Measurements from ENCODE around the gene DDX41. TPM values are rescaled to one million over a fixed set of nuclear protein-coding genes. Genes with fewer than 3 reads are reported as not detected.

The DDX41 gene
- total RNA-seq, 1 experiment from 2014 or later = 104 TPM

GRCh38 chr5:177468329-177468684, 48.5 kb downstream of the DDX41 start:
- no peak overlapping the region for H3K4me2 ChIP-seq (ENCODE audit: low read depth, low read length, poor library complexity, severe bottlenecking)
- H3K36me3 ChIP-seq (ENCODE audit: insufficient read depth, low read length) = peaks cover 15% of the 10 kb centered on the region
- no peaks in the 10 kb centered on the region for H3K9me3 ChIP-seq (ENCODE audit: low read length)
- peaks cover 23% of the 10 kb centered on the region for H3K79me2 ChIP-seq (ENCODE audit: low read length)
- H3K4me1 ChIP-seq (ENCODE audit: low read length) = peaks cover 11% of the 10 kb centered on the region
- no peaks in the 10 kb centered on the region; the same call in 1 of the 2 replicates for H4K20me1 ChIP-seq (ENCODE audit: insufficient read depth, low read depth, low read length)
- no peak overlapping the region for H3K9ac ChIP-seq (ENCODE audit: low read length)
- H3K4me3 ChIP-seq (ENCODE audit: low read length) = no peak overlapping the region
- no peak overlapping the region for H3K27ac ChIP-seq (ENCODE audit: low read length)
- DNase-seq = no peak
- H2AFZ ChIP-seq (ENCODE audit: low read length) = no peak overlapping the region
- no peaks in the 10 kb centered on the region for H3K27me3 ChIP-seq (ENCODE audit: low read length)
- no peaks in the 10 kb centered on the region for H3K9me2 ChIP-seq (replicated peaks; ENCODE audit: insufficient read depth, low read length)

- Histone ChIP-seq H3K79me2 (ENCODE audit: low read length) (peaks cover 21% of the 10 kb centered on the region), H2AFZ (ENCODE audit: low read length) (no peak overlapping the region), H3K9me3 (ENCODE audit: low read length) (no peaks in the 10 kb centered on the region), H3K9ac (ENCODE audit: low read length) (no peak overlapping the region), H3K9me2 (replicated peaks; ENCODE audit: insufficient read depth, low read length) (no peaks in the 10 kb centered on the region), H3K4me2 (ENCODE audit: low read depth, low read length, poor library complexity, severe bottlenecking) (no peak overlapping the region), H3K4me3 (ENCODE audit: low read length) (no peak overlapping the region), H3K27ac (ENCODE audit: low read length) (no peak overlapping the region), H3K4me1 (ENCODE audit: low read length) (peaks cover 10% of the 10 kb centered on the region), H3K36me3 (ENCODE audit: insufficient read depth, low read length) (peaks cover 15% of the 10 kb centered on the region), H4K20me1 (ENCODE audit: insufficient read depth, low read depth, low read length) (no peaks in the 10 kb centered on the region; the same call in 1 of the 2 replicates), H3K27me3 (ENCODE audit: low read length) (no peaks in the 10 kb centered on the region)
- DNase-seq = no peak
Observed at GRCh38 chr5:177467436-177467835, 49.3 kb downstream of the DDX41 start.

- no peak overlapping the region for H3K4me2 ChIP-seq (ENCODE audit: low read depth, low read length, poor library complexity, severe bottlenecking)
- H3K9ac ChIP-seq (ENCODE audit: low read length) = no peak overlapping the region
- peaks cover 15% of the 10 kb centered on the region for H3K36me3 ChIP-seq (ENCODE audit: insufficient read depth, low read length)
- H2AFZ ChIP-seq (ENCODE audit: low read length) = no peak overlapping the region
- no peaks in the 10 kb centered on the region for H3K27me3 ChIP-seq (ENCODE audit: low read length)
- no peaks in the 10 kb centered on the region for H3K9me3 ChIP-seq (ENCODE audit: low read length)
- no peaks in the 10 kb centered on the region for H4K20me1 ChIP-seq (ENCODE audit: insufficient read depth, low read depth, low read length)
- peaks cover 15% of the 10 kb centered on the region for H3K79me2 ChIP-seq (ENCODE audit: low read length)
- H3K4me1 ChIP-seq (ENCODE audit: low read length) = peaks cover 5% of the 10 kb centered on the region
- no peak overlapping the region for H3K27ac ChIP-seq (ENCODE audit: low read length)
- no peaks in the 10 kb centered on the region for H3K9me2 ChIP-seq (replicated peaks; ENCODE audit: insufficient read depth, low read length)
- no peak overlapping the region for H3K4me3 ChIP-seq (ENCODE audit: low read length)
- no peak for DNase-seq
Observed at GRCh38 chr5:177466861-177467260, 49.9 kb downstream of the DDX41 start.

- peaks cover 15% of the 10 kb centered on the region for H3K36me3 ChIP-seq (ENCODE audit: insufficient read depth, low read length)
- H3K79me2 ChIP-seq (ENCODE audit: low read length) = no peaks in the 10 kb centered on the region
- H3K4me1 ChIP-seq (ENCODE audit: low read length) = no peaks in the 10 kb centered on the region
- DNase-seq = no peak
- no peaks in the 10 kb centered on the region for H3K9me2 ChIP-seq (replicated peaks; ENCODE audit: insufficient read depth, low read length)
- H4K20me1 ChIP-seq (ENCODE audit: insufficient read depth, low read depth, low read length) = no peaks in the 10 kb centered on the region
- H3K9ac ChIP-seq (ENCODE audit: low read length) = no peak overlapping the region
- no peak overlapping the region for H3K27ac ChIP-seq (ENCODE audit: low read length)
- no peaks in the 10 kb centered on the region for H3K9me3 ChIP-seq (ENCODE audit: low read length)
- H3K27me3 ChIP-seq (ENCODE audit: low read length) = no peaks in the 10 kb centered on the region
- H3K4me3 ChIP-seq (ENCODE audit: low read length) = no peak overlapping the region
- H2AFZ ChIP-seq (ENCODE audit: low read length) = no peak overlapping the region
- H3K4me2 ChIP-seq (ENCODE audit: low read depth, low read length, poor library complexity, severe bottlenecking) = no peak overlapping the region
Observed at GRCh38 chr5:177465044-177465443, 51.7 kb downstream of the DDX41 start.

- Histone ChIP-seq H3K36me3 (ENCODE audit: insufficient read depth, low read length) (peaks cover 10% of the 10 kb centered on the region), H3K4me2 (ENCODE audit: low read depth, low read length, poor library complexity, severe bottlenecking) (no peak overlapping the region), H2AFZ (ENCODE audit: low read length) (no peak overlapping the region), H3K27ac (ENCODE audit: low read length) (no peak overlapping the region), H3K4me3 (ENCODE audit: low read length) (no peak overlapping the region), H3K9me3 (ENCODE audit: low read length) (no peaks in the 10 kb centered on the region), H3K27me3 (ENCODE audit: low read length) (no peaks in the 10 kb centered on the region), H3K79me2 (ENCODE audit: low read length) (no peaks in the 10 kb centered on the region), H3K4me1 (ENCODE audit: low read length) (peaks cover 17% of the 10 kb centered on the region), H4K20me1 (ENCODE audit: insufficient read depth, low read depth, low read length) (peaks cover 8% of the 10 kb centered on the region; the same call in 1 of the 2 replicates), H3K9ac (ENCODE audit: low read length) (no peak overlapping the region), H3K9me2 (replicated peaks; ENCODE audit: insufficient read depth, low read length) (no peaks in the 10 kb centered on the region)
- no peak for DNase-seq
Observed at GRCh38 chr5:177462021-177462670, 54.6 kb downstream of the DDX41 start.

Other genes with a start within 250 kb of the DDX41 start
- 11.4 and 30.2 TPM in 2 replicates for gene RAB24, start 213.2 kb downstream of the DDX41 start, total RNA-seq (2014; rRNA removed; shearing (Covaris generic); ENCODE audit: low replicate concordance)
- gene PRELID1, start 213.2 kb downstream of the DDX41 start, total RNA-seq (2014; rRNA removed; shearing (Covaris generic); ENCODE audit: low replicate concordance) = 112 and 189 TPM in 2 replicates
- 12.6 and 18.3 TPM in 2 replicates for gene MXD3, start 205.1 kb downstream of the DDX41 start, total RNA-seq (2014; rRNA removed; shearing (Covaris generic); ENCODE audit: low replicate concordance)
- 116 and 256 TPM in 2 replicates for gene LMAN2, start 165.3 kb downstream of the DDX41 start, total RNA-seq (2014; rRNA removed; shearing (Covaris generic); ENCODE audit: low replicate concordance)
- 22.6 and 70.8 TPM in 2 replicates for gene RGS14, start 159.0 kb downstream of the DDX41 start, total RNA-seq (2014; rRNA removed; shearing (Covaris generic); ENCODE audit: low replicate concordance)
- gene SLC34A1, start 132.5 kb downstream of the DDX41 start, total RNA-seq (2014; rRNA removed; shearing (Covaris generic); ENCODE audit: low replicate concordance) = not detected in 2 replicates
- gene PFN3, start 116.3 kb downstream of the DDX41 start, total RNA-seq (2014; rRNA removed; shearing (Covaris generic); ENCODE audit: low replicate concordance) = not detected in 2 replicates
- 6.0 and 6.5 TPM in 2 replicates for gene F12, start 107.4 kb downstream of the DDX41 start, total RNA-seq (2014; rRNA removed; shearing (Covaris generic); ENCODE audit: low replicate concordance)
- 45.5 and 79.1 TPM in 2 replicates for gene GRK6, start 90.3 kb downstream of the DDX41 start, total RNA-seq (2014; rRNA removed; shearing (Covaris generic); ENCODE audit: low replicate concordance)
- 26.8 and 59.4 TPM in 2 replicates for gene PRR7, start 70.1 kb downstream of the DDX41 start, total RNA-seq (2014; rRNA removed; shearing (Covaris generic); ENCODE audit: low replicate concordance)
- gene DBN1, start 43.3 kb downstream of the DDX41 start, total RNA-seq (2014; rRNA removed; shearing (Covaris generic); ENCODE audit: low replicate concordance) = 29.1 and 72.7 TPM in 2 replicates
- 53.6 and 138 TPM in 2 replicates for gene PDLIM7, start 19.4 kb downstream of the DDX41 start, total RNA-seq (2014; rRNA removed; shearing (Covaris generic); ENCODE audit: low replicate concordance)
- gene DOK3, start 7.1 kb downstream of the DDX41 start, total RNA-seq (2014; rRNA removed; shearing (Covaris generic); ENCODE audit: low replicate concordance) = 138 and 188 TPM in 2 replicates
- 48.3 and 59.6 TPM in 2 replicates for gene FAM193B, start 37.6 kb upstream of the DDX41 start, total RNA-seq (2014; rRNA removed; shearing (Covaris generic); ENCODE audit: low replicate concordance)
- gene TMED9, start 75.2 kb upstream of the DDX41 start, total RNA-seq (2014; rRNA removed; shearing (Covaris generic); ENCODE audit: low replicate concordance) = 33.2 and 69.3 TPM in 2 replicates
- 24.8 and 42.2 TPM in 2 replicates for gene B4GALT7, start 83.2 kb upstream of the DDX41 start, total RNA-seq (2014; rRNA removed; shearing (Covaris generic); ENCODE audit: low replicate concordance)